Measurements from ENCODE around the gene HOXA5.

HOXA5 gene

GRCh38 chr7:27109466-27110185 is 33.9 kb downstream of the HOXA5 start:
- in situ Hi-C loops (cut with MboI; ENCODE audit: low sequenced_read_pairs), result no loop called here

- in situ Hi-C loops (cut with MboI; ENCODE audit: low sequenced_read_pairs), result no loop called here
Observed at GRCh38 chr7:27108390-27109127, 34.9 kb downstream of the HOXA5 start.

- in situ Hi-C loops (cut with MboI; ENCODE audit: low sequenced_read_pairs), result no loop called here
Observed at GRCh38 chr7:27107391-27108381, 35.8 kb downstream of the HOXA5 start.

- in situ Hi-C loops (cut with MboI; ENCODE audit: low sequenced_read_pairs), result no loop called here
Observed at GRCh38 chr7:27106901-27107240, 36.6 kb downstream of the HOXA5 start.

- in situ Hi-C loops (cut with MboI; ENCODE audit: low sequenced_read_pairs), result no loop called here
Observed at GRCh38 chr7:27106181-27106900, 37.1 kb downstream of the HOXA5 start.

GRCh38 chr7:27105301-27106031 is 38.0 kb downstream of the HOXA5 start:
- in situ Hi-C loops (cut with MboI; ENCODE audit: low sequenced_read_pairs), result no loop called here

- in situ Hi-C loops (cut with MboI; ENCODE audit: low sequenced_read_pairs), result no loop called here
Observed at GRCh38 chr7:27104341-27105058, 39.0 kb downstream of the HOXA5 start.

- in situ Hi-C loops (cut with MboI; ENCODE audit: low sequenced_read_pairs), result no loop called here
Observed at GRCh38 chr7:27103489-27104226, 39.8 kb downstream of the HOXA5 start.

GRCh38 chr7:27102581-27103442 is 40.7 kb downstream of the HOXA5 start, which contains the start of gene HOXA2:
TSS of gene HOXA2 (minus strand) at chr7:27102683. CDS start at chr7:27102500, 183 bp downstream.
- in situ Hi-C loops (cut with MboI; ENCODE audit: low sequenced_read_pairs), result no loop called here

- in situ Hi-C loops (cut with MboI; ENCODE audit: low sequenced_read_pairs), result no loop called here
Observed at GRCh38 chr7:27101957-27102580, 41.4 kb downstream of the HOXA5 start.

- in situ Hi-C loops (cut with MboI; ENCODE audit: low sequenced_read_pairs), result no loop called here
Observed at GRCh38 chr7:27101171-27101956, 42.1 kb downstream of the HOXA5 start.

- in situ Hi-C loops (cut with MboI; ENCODE audit: low sequenced_read_pairs), result no loop called here
Observed at GRCh38 chr7:27100694-27101170, 42.7 kb downstream of the HOXA5 start.

GRCh38 chr7:27099453-27100370 is 43.8 kb downstream of the HOXA5 start:
- in situ Hi-C loops (cut with MboI; ENCODE audit: low sequenced_read_pairs), result no loop called here

- in situ Hi-C loops (cut with MboI; ENCODE audit: low sequenced_read_pairs), result no loop called here
Observed at GRCh38 chr7:27098578-27099451, 44.7 kb downstream of the HOXA5 start.
